HG03378 (cell line): ENCODE measurements around the gene EFNA4.

ENCODE experiments used
- ATAC-seq: cut with Tn5 transposase; IDR thresholded peaks from one replicate; pipeline ENCODE4 v1.9.1; 2021; ENCODE audit warnings: mild to moderate bottlenecking, moderate library complexity; ENCODE audit not compliant: unreplicated experiment

The EFNA4 gene, protein sequence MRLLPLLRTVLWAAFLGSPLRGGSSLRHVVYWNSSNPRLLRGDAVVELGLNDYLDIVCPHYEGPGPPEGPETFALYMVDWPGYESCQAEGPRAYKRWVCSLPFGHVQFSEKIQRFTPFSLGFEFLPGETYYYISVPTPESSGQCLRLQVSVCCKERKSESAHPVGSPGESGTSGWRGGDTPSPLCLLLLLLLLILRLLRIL

DNA sequence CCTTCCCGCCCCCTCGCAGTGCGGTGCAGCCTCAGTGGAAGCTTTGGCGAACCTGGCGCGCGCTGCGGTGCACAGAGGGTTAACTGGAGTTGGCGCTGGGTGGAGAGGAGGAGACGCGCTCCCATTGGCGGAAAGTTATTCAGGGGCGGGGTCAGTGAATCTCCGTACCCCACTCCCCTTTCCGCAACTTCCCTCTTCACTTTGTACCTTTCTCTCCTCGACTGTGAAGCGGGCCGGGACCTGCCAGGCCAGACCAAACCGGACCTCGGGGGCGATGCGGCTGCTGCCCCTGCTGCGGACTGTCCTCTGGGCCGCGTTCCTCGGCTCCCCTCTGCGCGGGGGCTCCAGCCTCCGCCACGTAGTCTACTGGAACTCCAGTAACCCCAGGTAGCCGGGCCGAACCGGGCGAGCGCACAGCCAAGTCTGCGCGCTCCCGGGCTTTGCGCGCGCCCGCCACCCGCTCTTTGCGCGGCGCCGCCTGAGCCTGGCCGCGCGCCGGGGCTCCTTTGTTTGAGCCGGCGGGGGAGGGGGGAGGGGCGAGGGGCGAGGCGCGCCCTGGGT, at the start of gene EFNA4:
Gene EFNA4 (plus strand): TSS at position 191 of the 561 bp plus-strand sequence. CDS start 84 bp downstream, at position 275.
- ATAC-seq, result no peak

DNA sequence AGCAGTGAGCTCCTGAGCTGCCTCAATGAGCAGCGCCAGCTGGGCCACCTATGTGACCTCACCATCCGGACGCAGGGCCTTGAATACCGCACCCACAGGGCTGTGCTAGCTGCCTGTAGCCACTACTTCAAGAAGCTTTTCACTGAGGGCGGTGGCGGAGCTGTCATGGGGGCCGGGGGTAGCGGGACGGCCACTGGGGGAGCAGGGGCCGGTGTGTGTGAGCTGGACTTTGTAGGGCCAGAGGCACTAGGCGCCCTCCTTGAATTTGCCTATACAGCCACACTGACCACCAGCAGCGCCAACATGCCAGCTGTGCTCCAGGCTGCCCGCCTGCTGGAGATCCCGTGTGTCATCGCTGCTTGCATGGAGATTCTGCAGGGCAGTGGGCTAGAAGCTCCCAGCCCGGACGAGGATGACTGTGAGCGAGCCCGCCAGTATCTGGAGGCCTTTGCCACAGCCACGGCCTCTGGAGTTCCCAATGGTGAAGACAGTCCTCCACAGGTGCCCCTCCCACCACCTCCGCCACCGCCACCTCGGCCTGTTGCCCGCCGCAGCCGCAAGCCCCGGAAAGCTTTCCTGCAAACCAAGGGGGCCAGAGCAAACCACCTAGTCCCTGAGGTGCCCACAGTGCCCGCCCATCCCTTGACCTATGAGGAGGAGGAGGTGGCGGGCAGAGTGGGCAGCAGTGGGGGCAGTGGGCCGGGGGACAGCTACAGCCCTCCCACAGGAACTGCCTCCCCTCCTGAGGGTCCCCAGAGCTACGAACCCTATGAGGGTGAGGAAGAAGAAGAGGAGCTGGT, 48.6 kb upstream of the EFNA4 start:
- no peak for ATAC-seq

DNA sequence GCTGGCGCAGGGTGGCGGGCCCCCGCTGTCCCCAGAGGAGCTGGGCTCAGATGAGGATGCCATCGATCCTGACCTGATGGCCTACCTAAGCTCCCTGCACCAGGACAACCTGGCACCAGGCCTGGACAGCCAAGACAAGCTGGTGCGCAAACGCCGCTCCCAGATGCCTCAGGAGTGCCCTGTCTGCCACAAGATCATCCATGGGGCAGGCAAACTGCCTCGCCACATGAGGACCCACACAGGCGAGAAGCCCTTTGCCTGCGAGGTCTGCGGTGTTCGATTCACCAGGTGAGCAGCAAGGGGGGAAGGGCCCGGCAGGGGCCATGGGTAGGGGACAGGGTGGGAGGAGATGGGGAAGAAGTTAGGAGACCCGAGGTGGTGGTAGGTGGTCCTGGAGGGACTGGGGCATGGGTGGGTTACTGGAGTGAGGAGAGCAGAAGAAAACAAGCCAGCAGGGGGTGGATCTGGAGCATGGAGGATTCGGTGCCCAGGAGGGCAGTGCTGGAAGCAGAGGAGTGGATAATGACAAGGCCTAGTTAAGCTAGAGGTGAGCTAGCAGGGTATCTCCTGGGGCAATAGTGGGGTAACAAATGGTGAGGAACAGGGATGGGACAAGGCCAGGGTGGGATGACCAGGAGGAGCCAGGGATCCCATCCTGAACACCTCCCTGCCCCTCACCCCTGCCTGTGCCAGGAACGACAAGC, 47.9 kb upstream of the EFNA4 start:
- no peak for ATAC-seq

DNA sequence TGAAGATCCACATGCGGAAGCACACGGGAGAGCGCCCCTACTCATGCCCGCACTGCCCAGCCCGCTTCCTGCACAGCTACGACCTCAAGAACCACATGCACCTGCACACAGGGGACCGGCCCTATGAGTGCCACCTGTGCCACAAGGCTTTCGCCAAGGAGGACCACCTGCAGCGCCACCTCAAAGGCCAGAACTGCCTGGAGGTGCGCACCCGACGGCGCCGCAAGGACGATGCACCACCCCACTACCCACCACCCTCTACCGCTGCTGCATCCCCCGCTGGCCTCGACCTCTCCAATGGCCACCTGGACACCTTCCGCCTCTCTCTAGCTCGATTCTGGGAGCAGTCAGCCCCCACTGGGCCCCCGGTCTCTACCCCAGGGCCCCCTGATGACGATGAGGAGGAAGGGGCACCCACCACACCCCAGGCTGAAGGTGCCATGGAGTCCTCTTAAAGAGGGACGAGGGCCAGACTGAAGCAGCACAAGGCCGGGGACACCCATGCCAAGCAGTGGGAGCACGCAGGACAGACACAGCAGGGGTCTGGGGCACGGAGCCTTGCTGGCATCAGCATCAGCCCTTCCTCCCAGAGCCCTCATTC, 47.2 kb upstream of the EFNA4 start:
- no peak for ATAC-seq

DNA sequence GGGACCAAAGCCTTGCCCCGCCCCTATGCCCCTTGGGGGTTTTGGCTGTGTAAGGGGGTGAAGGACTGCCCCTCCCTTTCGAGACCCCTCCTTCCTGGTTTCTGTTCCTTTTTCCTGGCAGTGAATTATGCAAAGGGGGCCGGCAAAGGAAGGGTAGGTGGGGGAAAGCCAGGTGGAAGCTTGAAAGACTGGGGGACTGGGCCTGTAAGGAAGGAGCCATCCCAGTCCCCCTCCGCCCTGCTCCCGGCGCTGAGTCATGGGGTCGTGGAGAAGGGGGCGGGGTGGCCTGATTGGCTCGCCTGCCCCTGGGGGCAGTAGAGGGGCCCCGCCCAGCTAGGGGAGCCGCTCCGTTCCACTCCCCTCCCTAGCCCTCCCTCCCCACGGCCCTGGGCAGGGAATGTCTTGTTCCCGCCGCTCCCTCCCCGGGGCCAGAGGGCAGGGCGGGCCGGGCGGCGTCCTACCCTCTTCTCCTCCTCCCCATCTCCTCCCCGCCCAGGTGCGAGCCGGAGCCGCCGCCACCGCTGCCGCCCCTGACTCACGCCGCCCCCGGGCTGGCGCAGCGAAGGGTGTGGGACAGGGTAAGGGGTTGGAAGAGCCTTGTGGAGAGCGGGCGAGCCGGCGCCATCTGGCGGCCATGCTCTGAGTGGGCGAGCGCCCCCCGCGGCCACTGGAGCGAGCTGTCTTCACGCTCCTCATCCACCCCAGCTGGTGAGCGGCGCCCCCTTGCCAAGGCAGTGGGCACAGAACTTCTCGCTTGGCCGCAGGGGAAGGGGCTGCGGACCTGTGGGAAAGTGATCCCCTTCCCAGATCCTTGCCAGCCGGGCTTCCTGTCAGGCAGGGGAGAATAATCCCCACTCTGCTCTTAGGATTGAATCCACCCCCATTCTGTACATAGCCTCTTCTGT, 46.2 kb upstream of the EFNA4 start:
- no peak for ATAC-seq

DNA sequence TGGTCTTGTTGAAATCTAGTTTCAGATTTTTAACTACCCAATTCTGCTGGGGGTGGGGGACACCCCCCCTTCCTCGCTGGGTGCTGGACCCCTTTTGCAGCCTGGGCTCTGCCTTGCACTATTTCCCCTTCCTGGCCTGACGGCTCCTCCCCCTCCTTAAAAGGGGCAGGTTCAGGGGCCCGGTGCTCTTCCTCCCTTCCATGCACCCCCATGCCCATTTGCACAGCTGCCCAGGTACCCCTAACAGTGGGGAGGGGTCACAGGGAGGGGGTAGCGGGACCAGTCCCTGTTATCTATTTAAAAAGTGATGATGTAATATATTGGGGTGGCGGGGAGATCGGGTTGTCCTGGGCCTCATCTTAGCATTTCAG, 45.6 kb upstream of the EFNA4 start:
- ATAC-seq, result no peak

DNA sequence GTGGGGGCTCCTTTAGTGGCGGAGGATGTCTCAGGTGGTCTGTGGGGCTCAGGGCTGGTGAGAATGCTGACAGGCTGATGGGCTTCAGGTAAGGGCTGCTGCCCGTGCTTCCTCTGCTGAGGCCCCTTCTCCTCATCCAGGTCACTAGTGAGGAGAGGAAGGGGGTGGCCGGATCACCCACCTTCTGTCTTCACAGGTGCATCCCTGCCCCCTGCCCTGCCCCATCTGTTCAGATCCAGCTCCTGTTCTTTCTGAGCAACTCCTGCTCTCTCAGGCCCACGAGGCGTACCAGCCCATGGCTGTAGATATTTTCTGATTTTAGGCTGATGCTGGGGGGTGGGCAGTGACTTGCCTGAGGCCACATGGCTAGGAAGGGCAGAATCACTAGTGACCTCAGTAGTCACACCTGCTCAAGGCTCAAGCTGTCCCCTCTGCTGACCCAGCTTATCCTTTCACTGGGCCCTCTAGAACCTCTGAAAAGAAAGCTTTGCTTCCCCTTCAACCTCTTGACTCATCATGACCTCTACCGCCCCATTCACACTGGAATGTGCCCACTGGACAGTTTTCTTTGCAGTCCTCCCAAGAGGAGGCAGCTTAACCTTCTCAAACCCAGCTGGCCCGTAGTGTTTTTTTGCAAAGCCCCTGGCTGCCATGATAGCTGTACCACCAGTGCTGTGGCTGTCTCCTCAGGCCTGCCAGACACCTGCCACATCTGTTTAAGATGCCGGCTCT, 44.8 kb upstream of the EFNA4 start:
- ATAC-seq, result no peak

DNA sequence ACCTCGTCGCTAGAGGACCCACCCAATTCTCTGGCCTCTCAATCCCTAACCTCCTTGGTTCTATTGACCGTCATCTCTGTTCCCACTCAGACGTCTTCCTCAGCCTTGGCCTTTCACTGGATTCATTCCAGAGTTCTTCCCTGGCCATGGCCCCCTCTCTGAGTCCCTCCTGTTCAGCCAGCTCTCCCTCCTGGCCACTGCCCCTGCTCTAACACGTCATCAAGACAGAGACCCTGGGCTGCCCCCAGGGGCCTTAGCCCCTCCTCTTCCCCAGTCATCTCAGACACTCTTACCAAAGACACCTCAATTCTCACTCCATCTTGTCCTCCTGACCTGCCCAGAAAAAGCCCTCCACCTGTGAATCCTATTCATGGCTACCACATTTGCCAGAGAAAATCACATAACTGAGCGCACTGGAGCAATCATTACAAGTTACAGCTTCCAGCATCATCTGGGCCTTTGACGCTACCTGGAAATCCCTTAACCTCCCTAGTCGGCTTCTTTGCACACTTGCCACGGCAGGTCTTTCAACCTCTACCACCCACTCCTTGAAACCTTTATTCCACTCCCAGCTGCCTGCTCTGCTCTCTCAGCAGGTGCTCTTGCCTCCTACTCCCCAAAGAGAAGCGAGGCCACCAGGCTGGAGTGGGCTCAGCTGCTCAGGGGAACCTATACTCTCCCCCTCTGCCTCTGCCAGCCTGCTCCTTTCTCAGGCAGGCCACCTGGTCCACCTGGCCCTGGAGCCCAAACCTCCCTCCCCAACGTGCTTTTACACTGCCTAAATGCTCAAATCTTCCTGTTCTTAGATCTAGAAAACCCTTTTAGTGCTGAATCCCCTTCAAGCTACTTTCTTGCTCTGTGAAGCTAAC, 43.9 kb upstream of the EFNA4 start:
- no peak for ATAC-seq

DNA sequence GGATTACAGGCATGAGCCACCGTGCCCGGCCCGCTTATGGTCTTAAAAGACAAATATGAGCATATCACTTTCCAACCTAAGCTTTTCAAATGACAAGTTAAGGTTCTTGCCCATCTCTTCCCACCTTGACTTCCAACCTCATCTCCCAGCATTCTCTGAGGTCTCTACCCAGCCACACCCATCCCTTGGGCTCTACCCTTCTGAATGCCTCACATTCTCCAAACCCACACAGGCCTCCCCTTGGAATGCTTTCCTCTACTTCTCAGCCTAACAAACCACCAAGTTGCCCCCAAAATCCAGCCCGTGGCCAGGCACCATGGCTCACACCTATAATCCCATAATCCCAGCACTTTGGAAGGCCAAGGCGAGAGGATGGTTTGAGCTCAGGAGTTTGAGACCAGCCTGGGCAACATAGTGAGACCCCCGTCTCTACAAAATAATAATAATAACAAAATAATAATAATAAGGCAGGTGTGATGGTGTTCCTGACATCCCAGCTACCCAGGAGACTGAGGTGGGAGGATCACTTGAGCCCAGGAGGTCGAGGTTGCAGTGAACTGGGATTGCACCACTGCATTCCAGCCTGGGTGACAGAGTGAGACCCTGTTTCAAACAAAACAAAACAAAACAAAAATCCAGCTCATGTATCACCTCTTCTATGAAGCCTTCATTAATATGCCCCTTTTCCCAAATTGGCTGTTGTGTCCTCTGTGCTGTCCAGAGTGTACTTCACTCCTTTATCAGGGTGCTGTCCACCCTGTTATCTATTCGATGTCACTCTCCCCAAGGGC, 41.2 kb upstream of the EFNA4 start:
- ATAC-seq, result no peak

DNA sequence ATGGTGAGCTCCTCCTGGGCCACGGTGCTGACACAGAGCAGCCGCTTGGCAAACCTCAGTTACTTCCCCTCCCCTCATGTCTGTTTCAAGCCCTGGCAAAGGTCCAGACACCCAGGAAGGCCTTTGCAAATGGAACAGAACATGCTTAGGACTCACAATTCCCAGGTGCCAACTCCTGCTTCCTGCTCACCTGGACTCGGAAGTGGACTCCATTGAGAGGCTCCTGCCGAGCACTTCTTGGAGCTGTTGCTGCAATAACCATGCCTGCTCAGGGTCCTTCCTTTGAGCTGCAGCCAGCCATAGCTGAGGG, 40.7 kb upstream of the EFNA4 start:
- no peak for ATAC-seq

DNA sequence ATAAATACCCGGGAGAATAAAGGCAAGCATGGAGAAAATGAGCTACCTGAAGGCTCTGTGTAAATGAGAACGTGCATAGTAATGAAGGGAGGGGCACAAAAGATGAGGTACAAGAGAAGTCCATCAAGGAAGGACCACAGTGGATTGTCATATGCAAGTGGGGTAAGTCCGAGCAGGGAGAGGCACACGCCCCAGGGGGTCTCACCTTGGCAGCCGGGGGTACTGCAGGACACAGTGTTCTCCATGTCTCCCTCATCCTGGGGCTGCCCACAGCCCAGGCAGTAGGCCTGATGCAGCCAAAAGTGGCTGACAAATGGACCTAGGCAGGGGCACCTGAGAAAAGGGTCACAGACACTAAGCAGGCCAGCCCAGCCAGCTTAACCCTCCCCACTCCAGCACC, 39.9 kb upstream of the EFNA4 start:
- ATAC-seq, result no peak

DNA sequence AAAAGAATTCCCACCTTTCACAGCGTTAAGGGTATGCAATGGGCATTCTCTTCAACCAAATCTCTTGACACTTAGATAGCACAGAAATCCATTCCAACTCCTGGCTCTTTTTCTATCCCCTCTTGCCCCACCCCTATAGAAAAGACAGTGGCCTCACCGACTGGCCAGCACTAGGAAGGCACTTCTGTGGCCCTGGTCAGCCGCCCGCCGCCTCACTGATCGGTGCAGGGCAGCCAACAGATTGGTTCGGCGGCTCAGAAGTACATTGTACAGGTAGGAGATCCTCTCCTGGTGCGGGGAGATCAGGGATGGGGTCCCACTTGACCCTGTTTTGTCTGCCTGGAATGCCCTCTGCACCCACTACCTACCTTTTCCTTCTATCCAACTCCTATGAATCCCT, 39.2 kb upstream of the EFNA4 start:
- no peak for ATAC-seq

DNA sequence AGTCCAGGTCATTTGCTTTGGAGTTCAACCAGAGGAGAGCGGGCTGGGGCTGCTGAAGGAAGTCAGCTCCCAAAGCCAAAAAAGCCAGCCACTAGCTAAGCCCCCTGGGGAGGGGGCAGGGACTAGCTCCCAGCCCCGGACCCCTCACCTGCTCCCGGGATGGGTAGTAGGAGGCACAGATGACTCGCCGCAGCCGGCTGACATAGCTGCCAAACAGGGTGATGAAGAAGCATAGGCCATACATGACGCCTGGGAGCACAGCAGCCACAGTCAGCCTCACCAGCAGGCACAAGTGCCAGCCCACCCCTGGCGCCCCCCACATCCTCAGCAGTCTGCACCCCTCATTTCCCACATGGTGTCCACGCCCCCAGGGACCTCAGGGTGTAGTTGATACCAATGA, 37.4 kb upstream of the EFNA4 start:
- no peak for ATAC-seq

DNA sequence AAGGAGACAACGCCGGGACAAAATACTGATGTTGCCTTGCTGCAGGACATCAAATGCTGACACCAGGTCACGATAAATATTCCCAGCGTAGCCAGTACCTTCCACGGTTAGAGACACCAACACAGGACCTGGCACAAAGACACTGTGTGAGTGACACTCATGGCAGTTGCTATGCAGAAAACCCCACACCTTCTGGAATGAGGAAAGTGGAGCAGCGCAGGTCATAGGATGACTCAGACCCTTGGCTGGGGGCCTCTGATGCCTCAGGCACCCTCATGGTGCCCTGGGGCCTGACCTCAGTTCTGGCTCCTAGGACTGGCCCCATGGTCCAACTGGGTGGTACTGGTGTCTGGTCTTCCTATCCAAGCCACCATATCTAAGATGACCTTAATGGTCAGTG, 37.0 kb upstream of the EFNA4 start:
- no peak for ATAC-seq

DNA sequence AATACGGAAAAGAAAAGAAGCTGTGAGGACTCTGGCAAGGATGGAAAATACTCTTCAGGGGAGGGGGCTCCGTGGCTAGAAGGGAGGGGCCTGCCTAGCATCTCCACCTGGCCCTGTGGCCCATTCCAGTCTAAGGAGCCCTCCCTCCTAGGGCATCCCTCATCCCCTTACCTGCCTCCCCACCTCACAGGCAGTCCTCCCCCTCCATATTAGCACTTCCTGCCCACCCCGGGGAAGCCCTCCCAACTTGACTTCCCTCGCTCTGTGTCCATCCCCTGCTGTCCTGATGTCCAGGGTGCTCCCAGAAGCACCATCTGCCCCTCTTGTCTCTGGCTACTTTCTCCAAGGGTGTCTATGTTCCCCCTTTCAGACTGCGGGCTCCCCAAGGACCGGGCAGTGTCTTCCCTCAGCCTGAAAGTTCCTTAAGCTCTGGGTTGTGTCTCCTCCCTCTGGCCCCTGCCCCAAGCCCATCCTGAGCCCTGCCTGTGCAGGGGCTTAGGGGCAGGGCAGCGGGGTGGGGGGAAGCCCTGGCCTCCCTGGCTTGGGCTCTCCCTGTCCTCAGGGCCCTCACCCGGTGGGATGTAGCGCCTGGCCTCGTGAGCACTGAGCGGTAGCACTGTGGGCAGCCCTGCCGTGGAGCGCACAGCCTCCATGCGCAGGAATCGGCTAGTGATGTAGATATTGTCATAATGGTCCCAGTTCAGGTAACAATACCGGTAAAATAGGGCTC, 33.9 kb upstream of the EFNA4 start:
- no peak for ATAC-seq

DNA sequence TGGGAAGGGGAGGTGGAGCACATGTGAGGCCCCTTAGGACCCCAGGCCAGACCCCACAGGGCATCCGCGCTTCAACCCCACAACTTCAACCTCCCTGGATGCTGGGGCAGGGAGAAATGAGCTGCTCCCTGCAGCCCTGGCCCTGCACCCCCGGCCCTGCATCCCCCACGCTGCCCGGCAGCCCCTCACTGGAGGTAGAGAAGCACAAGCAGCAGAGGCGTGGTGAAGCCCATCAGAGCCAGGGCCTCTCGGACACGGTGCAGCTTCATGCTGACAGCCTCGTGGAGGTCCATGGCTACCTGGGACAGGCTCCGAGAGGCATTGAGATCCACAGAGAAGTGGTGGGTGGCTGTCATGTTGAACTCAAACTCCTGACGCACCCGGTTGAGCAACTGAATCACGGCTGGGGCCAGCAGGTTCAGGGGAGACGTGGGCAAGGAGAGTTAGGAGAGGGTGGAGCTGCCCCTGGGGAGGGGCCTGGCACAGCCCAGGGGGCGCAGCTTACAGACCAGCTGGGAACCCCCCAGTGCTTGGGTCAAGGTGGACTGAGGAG, 33.2 kb upstream of the EFNA4 start:
- no peak for ATAC-seq

DNA sequence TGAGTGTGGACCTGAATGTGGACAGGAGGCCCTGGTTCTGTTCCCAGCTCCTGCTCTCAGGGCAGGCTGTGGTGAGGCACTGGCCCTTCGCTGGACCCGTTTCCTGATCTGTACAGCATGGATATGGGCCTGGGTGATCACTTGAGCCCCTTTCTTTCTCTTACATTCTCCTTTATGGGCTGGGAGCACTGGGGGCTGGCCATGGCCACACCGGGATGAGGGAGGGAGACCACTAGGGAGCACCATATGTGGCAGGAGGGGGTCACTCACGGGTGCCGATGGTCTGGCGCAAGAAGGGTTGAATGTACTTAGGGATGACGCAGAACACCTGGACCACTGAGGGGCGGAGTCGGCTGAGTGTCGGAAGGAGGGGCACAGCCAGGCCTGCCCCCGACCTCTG, 32.6 kb upstream of the EFNA4 start:
- ATAC-seq, result no peak
